ENCODE results near the gene HELZ. TPM values are rescaled to one million over a fixed set of nuclear protein-coding genes. Genes with fewer than 3 reads are reported as not detected.

HELZ gene
- total RNA-seq, 4 donors from 2014 or later = 14.7 to 122 (median 45.9) TPM

GRCh38 chr17:67152824-67153223, 92.2 kb downstream of the HELZ start:
- no peaks in the 10 kb centered on the region for H3K27me3 ChIP-seq
- no peaks in the 10 kb centered on the region for H3K36me3 ChIP-seq
- no peaks in the 10 kb centered on the region for H3K9me3 ChIP-seq
- intact Hi-C loops (cut with DNase I; ENCODE audit: low total_unique reads) = no loop called here
- DNase-seq = no peak
- no peak for TF ChIP-seq CTCF (IDR thresholded peaks at IDR 0.05)
- TF ChIP-seq POLR2A (IDR thresholded peaks at IDR 0.05) = no peak
- H3K27ac ChIP-seq = no peak overlapping the region
- no peaks in the 10 kb centered on the region for H3K4me1 ChIP-seq
- H3K4me3 ChIP-seq = no peak overlapping the region

GRCh38 chr17:67151717-67152116, 93.3 kb downstream of the HELZ start:
- TF ChIP-seq POLR2A (IDR thresholded peaks at IDR 0.05) (no peak), CTCF (IDR thresholded peaks at IDR 0.05) (no peak)
- intact Hi-C loops (cut with DNase I; ENCODE audit: low total_unique reads) = no loop called here
- Histone ChIP-seq H3K27me3 (no peaks in the 10 kb centered on the region), H3K27ac (no peak overlapping the region), H3K4me3 (no peak overlapping the region), H3K9me3 (no peaks in the 10 kb centered on the region), H3K36me3 (no peaks in the 10 kb centered on the region), H3K4me1 (no peaks in the 10 kb centered on the region)
- DNase-seq = no peak

- no peak for TF ChIP-seq CTCF (IDR thresholded peaks at IDR 0.05)
- no peak for TF ChIP-seq POLR2A (IDR thresholded peaks at IDR 0.05)
- Histone ChIP-seq H3K27ac (no peak overlapping the region), H3K9me3 (no peaks in the 10 kb centered on the region), H3K4me1 (no peaks in the 10 kb centered on the region), H3K36me3 (no peaks in the 10 kb centered on the region), H3K27me3 (no peaks in the 10 kb centered on the region), H3K4me3 (no peak overlapping the region)
- intact Hi-C loops (cut with DNase I; ENCODE audit: low total_unique reads) = no loop called here
- no peak for DNase-seq
Measured at GRCh38 chr17:67150826-67151225, 94.2 kb downstream of the HELZ start.

- TF ChIP-seq POLR2A (IDR thresholded peaks at IDR 0.05) (no peak), CTCF (IDR thresholded peaks at IDR 0.05) (no peak)
- Histone ChIP-seq H3K4me1 (no peaks in the 10 kb centered on the region), H3K27ac (no peak overlapping the region), H3K9me3 (no peaks in the 10 kb centered on the region), H3K36me3 (no peaks in the 10 kb centered on the region), H3K4me3 (no peak overlapping the region), H3K27me3 (no peaks in the 10 kb centered on the region)
- intact Hi-C loops (cut with DNase I; ENCODE audit: low total_unique reads) = no loop called here
- no peak for DNase-seq
Measured at GRCh38 chr17:67148352-67148751, 96.6 kb downstream of the HELZ start.

- H3K4me3 ChIP-seq = no peak overlapping the region
- no peaks in the 10 kb centered on the region for H3K27me3 ChIP-seq
- H3K4me1 ChIP-seq = no peaks in the 10 kb centered on the region
- no peak for DNase-seq
- H3K36me3 ChIP-seq = no peaks in the 10 kb centered on the region
- H3K27ac ChIP-seq = no peak overlapping the region
- intact Hi-C loops (cut with DNase I; ENCODE audit: low total_unique reads) = no loop called here
- no peaks in the 10 kb centered on the region for H3K9me3 ChIP-seq
- TF ChIP-seq CTCF (IDR thresholded peaks at IDR 0.05) (no peak), POLR2A (IDR thresholded peaks at IDR 0.05) (no peak)
Measured at GRCh38 chr17:67145183-67145805, 99.7 kb downstream of the HELZ start.
